H1 (cell line): ENCODE data around the gene MAGI1. TPM values are rescaled to one million over a fixed set of nuclear protein-coding genes. Genes with fewer than 3 reads are reported as not detected.

Experiments used
- CTCF ChIA-PET: fragments of 300-600 bp; sonication (Branson Sonifier 250); formaldehyde crosslinking; loops from one replicate; lab custom pipeline; 2021; ENCODE audit not compliant: partially characterized antibody; lab: Charles Lee
- POLR2A ChIA-PET: fragments of 300-600 bp; sonication (Branson Sonifier 250); formaldehyde crosslinking; loops from one replicate; lab custom pipeline; 2021; ENCODE audit warnings: inconsistent platforms; ENCODE audit not compliant: partially characterized antibody; lab: Charles Lee
- DNase-seq, 2 experiments: peaks; one replicate each; pipeline versions ENCODE4 v3.0.0 to v3.0.0-alpha.2; 2010 to 2022; ENCODE audit warnings: low spot score in 2 of 2, low read depth in 1 of 2, mixed read lengths in 1 of 2
- FAIRE-seq: peaks from 2 replicates; lab custom pipeline; 2011; peaks lifted over from hg19 to GRCh38; lab: Jason Lieb, UNC
- H2AFZ ChIP-seq: 2 replicates; pipeline ENCODE4 v1.8.1; 2012; ENCODE audit warnings: low read length, inconsistent platforms
- H2AK5ac ChIP-seq: 2 replicates; pipeline ENCODE4 v1.6.1; 2013; ENCODE audit warnings: low read depth, low read length
- H2BK120ac ChIP-seq: replicated peaks from 2 replicates; pipeline ENCODE3; 2013; ENCODE audit warnings: low read depth, low read length, inconsistent platforms
- H2BK12ac ChIP-seq: 2 replicates; pipeline ENCODE4 v1.6.1; 2013; ENCODE audit warnings: low read depth, low read length
- H2BK15ac ChIP-seq: 2 replicates; pipeline ENCODE4 v1.6.1; 2013; ENCODE audit warnings: low read length
- H2BK20ac ChIP-seq: 2 replicates; pipeline ENCODE4 v1.6.1; 2013; ENCODE audit warnings: low read length
- H2BK5ac ChIP-seq: 2 replicates; pipeline ENCODE4 v1.6.1; 2013; ENCODE audit warnings: low read depth, low read length
- H3K14ac ChIP-seq: 2 replicates; pipeline ENCODE4 v1.6.1; 2013; ENCODE audit warnings: inconsistent platforms; ENCODE audit not compliant: insufficient read length
- H3K18ac ChIP-seq: 2 replicates; pipeline ENCODE4 v1.6.1; 2013; ENCODE audit warnings: low read length; ENCODE audit errors: extremely low read depth
- H3K23ac ChIP-seq: 2 replicates; pipeline ENCODE4 v1.6.1; 2013; ENCODE audit warnings: inconsistent platforms; ENCODE audit not compliant: insufficient read length
- H3K23me2 ChIP-seq: 2 replicates; pipeline ENCODE4 v1.6.1; 2013; ENCODE audit warnings: low read depth, low read length
- H3K27ac ChIP-seq: 2 replicates; pipeline ENCODE4 v1.6.1; 2011; ENCODE audit warnings: low read depth, low read length, inconsistent platforms
- H3K27me3 ChIP-seq, 4 experiments: replicated peaks in 1 of 4; 1 replicate in 1 of 4; 2 replicates in 3 of 4; pipeline versions ENCODE4 v1.6.1 to v1.8.1; 2011 to 2013; ENCODE audit warnings: low read length in 3 of 4, mild to moderate bottlenecking in 3 of 4, inconsistent platforms in 2 of 4, mixed read lengths in 2 of 4, moderate library complexity in 1 of 4; ENCODE audit not compliant: control insufficient read depth in 3 of 4, insufficient read depth in 3 of 4; ENCODE audit errors: extremely low read depth in 1 of 4
- H3K36me3 ChIP-seq, 4 experiments: 2 replicates each; pipeline versions ENCODE4 v1.6.1 to v1.8.1; 2011 to 2013; ENCODE audit warnings: mild to moderate bottlenecking in 4 of 4, low read length in 3 of 4, moderate library complexity in 2 of 4, control low read depth in 1 of 4, inconsistent platforms in 1 of 4; ENCODE audit not compliant: insufficient read depth in 4 of 4, control insufficient read depth in 2 of 4
- H3K4ac ChIP-seq: replicated peaks from 2 replicates; pipeline ENCODE3; 2013; ENCODE audit warnings: low read length, low read depth, mixed read lengths, inconsistent platforms; ENCODE audit not compliant: insufficient read length
- H3K4me1 ChIP-seq, 4 experiments: replicated peaks in 1 of 4; 1 replicate in 1 of 4; 2 replicates in 3 of 4; pipeline versions ENCODE4 v1.6.1 to v1.8.1; 2011 to 2013; ENCODE audit warnings: low read length in 3 of 4, inconsistent platforms in 2 of 4, mixed read lengths in 1 of 4; ENCODE audit not compliant: insufficient read depth in 4 of 4, control insufficient read depth in 3 of 4
- H3K4me2 ChIP-seq, 2 experiments: 2 replicates each; pipeline versions ENCODE4 v1.6.1 to v1.8.1; 2011 to 2013; ENCODE audit warnings: low read depth in 2 of 2, low read length in 2 of 2, control low read depth in 1 of 2, inconsistent platforms in 1 of 2, mild to moderate bottlenecking in 1 of 2; ENCODE audit not compliant: insufficient read depth in 1 of 2
- H3K4me3 ChIP-seq, 4 experiments: fragments of 200-600, 300-600 bp in 1 of 4; sonication (generic), shearing (Covaris generic), sonication (Bioruptor Twin) in 1 of 4; 2 replicates each; pipeline versions ENCODE4 v1.5.1 to v1.8.1; 2011 to 2016; ENCODE audit warnings: low read length in 4 of 4, low read depth in 3 of 4, control low read depth in 2 of 4, inconsistent platforms in 2 of 4, mild to moderate bottlenecking in 2 of 4, mixed read lengths in 1 of 4, moderate library complexity in 1 of 4; ENCODE audit not compliant: insufficient read depth in 2 of 4; ENCODE audit errors: extremely low read depth in 1 of 4
- H3K56ac ChIP-seq: replicated peaks from 2 replicates; pipeline ENCODE3; 2013; ENCODE audit warnings: low read depth, mild to moderate bottlenecking, mixed read lengths, low read length, inconsistent platforms; ENCODE audit not compliant: insufficient read length
- H3K79me1 ChIP-seq: 2 replicates; pipeline ENCODE4 v1.6.1; 2013; ENCODE audit warnings: low read depth, low read length, control low read depth
- H3K79me2 ChIP-seq, 2 experiments: 2 replicates each; pipeline versions ENCODE4 v1.6.1 to v1.8.1; 2012 to 2013; ENCODE audit warnings: low read length in 2 of 2, mild to moderate bottlenecking in 2 of 2, inconsistent platforms in 1 of 2; ENCODE audit not compliant: insufficient read depth in 2 of 2, control insufficient read depth in 1 of 2
- H3K9ac ChIP-seq, 4 experiments: replicated peaks in 1 of 4; 1 replicate in 1 of 4; 2 replicates in 3 of 4; pipeline versions ENCODE4 v1.6.1 to v1.8.1; 2011 to 2013; ENCODE audit warnings: low read depth in 3 of 4, low read length in 3 of 4, control low read depth in 2 of 4, mild to moderate bottlenecking in 2 of 4, moderate library complexity in 2 of 4, inconsistent platforms in 1 of 4; ENCODE audit errors: extremely low read depth in 1 of 4
- H3K9me3 ChIP-seq, 2 experiments: 2 replicates each; pipeline versions ENCODE4 v1.6.1 to v1.8.1; 2012 to 2013; ENCODE audit warnings: mild to moderate bottlenecking in 2 of 2, moderate library complexity in 2 of 2, control low read depth in 1 of 2, inconsistent platforms in 1 of 2, low read depth in 1 of 2, low read length in 1 of 2, mixed read lengths in 1 of 2; ENCODE audit not compliant: insufficient read depth in 2 of 2
- H4K20me1 ChIP-seq, 2 experiments: replicated peaks in 1 of 2; 2 replicates each; pipeline versions ENCODE3 to v1.8.1; 2011 to 2013; ENCODE audit warnings: inconsistent platforms in 2 of 2, low read length in 2 of 2, mild to moderate bottlenecking in 1 of 2; ENCODE audit not compliant: insufficient read depth in 2 of 2, control insufficient read depth in 1 of 2
- H4K5ac ChIP-seq: 2 replicates; pipeline ENCODE4 v1.6.1; 2013; ENCODE audit warnings: low read length, low read depth, mixed read lengths, inconsistent platforms; ENCODE audit not compliant: insufficient read length
- H4K8ac ChIP-seq: 2 replicates; pipeline ENCODE4 v1.8.0; 2013; ENCODE audit warnings: mild to moderate bottlenecking, moderate library complexity, low read length, inconsistent platforms; ENCODE audit not compliant: insufficient read depth; ENCODE audit errors: extremely low read depth
- H4K91ac ChIP-seq: replicated peaks from 2 replicates; pipeline ENCODE3; 2013; ENCODE audit warnings: low read length, mixed read lengths, inconsistent platforms; ENCODE audit not compliant: insufficient read length
- ATF2 ChIP-seq: IDR thresholded peaks from 2 replicates; pipeline ENCODE4 v1.6.1; 2012; ENCODE audit warnings: low read length, inconsistent platforms
- ATF3 ChIP-seq: IDR thresholded peaks from 2 replicates; pipeline ENCODE4 v1.6.1; 2011; ENCODE audit warnings: low read depth, mild to moderate bottlenecking, low read length; ENCODE audit not compliant: insufficient read depth
- CTBP2 ChIP-seq: IDR thresholded peaks from 2 replicates; pipeline ENCODE4 v1.7.0; 2011; ENCODE audit warnings: borderline replicate concordance, mild to moderate bottlenecking, moderate library complexity, mixed read lengths, low read length; ENCODE audit not compliant: insufficient read depth, insufficient read length
- EGR1 ChIP-seq: IDR thresholded peaks from 2 replicates; pipeline ENCODE4 v1.6.1; 2011; ENCODE audit warnings: low read depth, low read length, borderline replicate concordance
- NRF1 ChIP-seq: IDR thresholded peaks from 2 replicates; pipeline ENCODE4 v1.6.1; 2011; ENCODE audit warnings: mild to moderate bottlenecking, low read depth, low read length, improper control_type of control experiment
- POU5F1 ChIP-seq: IDR thresholded peaks from 2 replicates; pipeline ENCODE4 v1.6.1; 2011; ENCODE audit warnings: low read depth, mild to moderate bottlenecking, low read length, moderate library complexity
- RBBP5 ChIP-seq: IDR thresholded peaks from 2 replicates; pipeline ENCODE4 v1.7.1; 2012; ENCODE audit warnings: low read depth, mild to moderate bottlenecking, inconsistent platforms, low read length, moderate library complexity, borderline replicate concordance
- SIN3A ChIP-seq, 2 experiments: IDR thresholded peaks in 1 of 2; conservative IDR thresholded peaks in 1 of 2; 2 replicates each; pipeline ENCODE4 v1.6.1; 2011 to 2012; ENCODE audit warnings: low read length in 2 of 2, improper control_type of control experiment in 1 of 2, low read depth in 1 of 2, mild to moderate bottlenecking in 1 of 2
- SP1 ChIP-seq: IDR thresholded peaks from 2 replicates; pipeline ENCODE4 v1.6.1; 2011; ENCODE audit warnings: low read depth, low read length
- SP4 ChIP-seq: IDR thresholded peaks from 2 replicates; pipeline ENCODE4 v1.6.1; 2012; ENCODE audit warnings: low read length, inconsistent platforms
- SUZ12 ChIP-seq: fragments of 200-600 bp; sonication (generic); IDR thresholded peaks from 2 replicates; pipeline ENCODE4 v1.6.1; 2012; ENCODE audit warnings: mild to moderate bottlenecking, inconsistent platforms, low read length, moderate library complexity, mixed read lengths
- WGBS, 2 experiments: shearing (Covaris generic) in 1 of 2; methylation state at CpG; one replicate each; pipeline versions ENCODE4 v1.1.6 to v1.1.7; 2013 to 2015; ENCODE audit warnings: low lambda C conversion rate in 2 of 2, mixed read lengths in 2 of 2, inconsistent platforms in 1 of 2, low coverage in 1 of 2, missing lambda C conversion rate in 1 of 2; ENCODE audit not compliant: insufficient replicate concordance in 2 of 2, insufficient coverage in 1 of 2, insufficient read length in 1 of 2; ENCODE audit errors: extremely low coverage in 1 of 2, missing lambda C conversion rate in 1 of 2; 5-methylcytosine and 5-hydroxymethylcytosine counted together
- polyA plus RNA-seq, 7 experiments: library from polyadenylated mRNA; depleted of rRNA in 3 of 7; stranded (reverse) in 5 of 7; unstranded in 2 of 7; fragments of >200 nt in 5 of 7; fragments of 200-250 nt in 2 of 7; gene quantifications; 1 replicate in 5 of 7; 2 replicates in 1 of 7; 4 replicates in 1 of 7; pipeline versions ENCODE4 v1.2.1 to v1.2.3, GENCODE V29; 2011 to 2013; ENCODE audit warnings: missing spikeins in 2 of 7, mixed read lengths in 2 of 7
- total RNA-seq: library from RNA; stranded (reverse); fragmentation: NEBNext Ultra II Directional; extraction: Animal tissue kit (Norgen Biotek cat#: 25700); gene quantifications from 2 replicates; pipeline ENCODE4 v1.2.1, GENCODE V29; 2021

Gene MAGI1
- total and polyA plus RNA-seq, 2 of the 8 experiments (the other 6 are each of a cell fraction or from before 2014, with no cell fraction given): 19.8 to 78.0 TPM

- no peak overlapping the region for H2AFZ ChIP-seq
- CTCF ChIA-PET: interaction anchor here (1.4 kb wide), 1 partner anchor 10 kb away, joined by 6 read pairs; no protein-coding TSS in a partner anchor
- POLR2A ChIA-PET: no interaction called here
- no peak overlapping the region for H2BK120ac ChIP-seq
- no peak overlapping the region for H2BK20ac ChIP-seq
- no peak overlapping the region for H3K23ac ChIP-seq
- no peak overlapping the region for H3K56ac ChIP-seq
- H3K4me3 ChIP-seq: no peak overlapping the region
- 92% methylated on average over 3 of the region's 3 CpGs; no CpG with 5 or more reads in 1 of the 2 experiments for WGBS, 2 experiments
- H3K9ac ChIP-seq: no peak overlapping the region
- H3K4me2 ChIP-seq: no peak overlapping the region
- no peak overlapping the region for H4K8ac ChIP-seq
- DNase-seq: no peak
- no peaks in the 10 kb centered on the region for H3K23me2 ChIP-seq
- peaks cover under 1% of the 10 kb centered on the region; the same call in 1 of the 2 replicates for H3K79me1 ChIP-seq
- H2BK5ac ChIP-seq: no peak overlapping the region
- no peak overlapping the region for H2BK15ac ChIP-seq
- peaks cover 0 to 10% (median 9%) of the 10 kb centered on the region in 4 experiments; a peak in 2 of 7 replicates for H3K4me1 ChIP-seq
- H3K79me2 ChIP-seq: peaks cover 0 to 17% of the 10 kb centered on the region in 2 experiments; a peak in 1 of 4 replicates
- no peaks in the 10 kb centered on the region for H3K36me3 ChIP-seq
- no peak overlapping the region for H3K4ac ChIP-seq
- no peak overlapping the region for H2AK5ac ChIP-seq
- H4K20me1 ChIP-seq: peaks cover 7 to 8% of the 10 kb centered on the region in 2 experiments
- H3K18ac ChIP-seq: no peak overlapping the region
- H4K5ac ChIP-seq: no peak overlapping the region
- H3K14ac ChIP-seq: no peak overlapping the region
- no peaks in the 10 kb centered on the region; a peak in 1 of 4 replicates for H3K9me3 ChIP-seq
- no peaks in the 10 kb centered on the region; a peak in 2 of 7 replicates for H3K27me3 ChIP-seq
- no peak for FAIRE-seq
- H4K91ac ChIP-seq: no peak overlapping the region
- H2BK12ac ChIP-seq: no peak overlapping the region
- H3K27ac ChIP-seq: no peak overlapping the region
- no peak for TF ChIP-seq SP4
- TF ChIP-seq SP1: no peak
- no peak for TF ChIP-seq CTBP2
- TF ChIP-seq SIN3A (conservative IDR thresholded peaks at IDR 0.05 in 1 of 2, IDR thresholded peaks at IDR 0.05 in 1 of 2; ENCODE audit: low read depth in 1 of 2, low read length in 2 of 2): no peak
- TF ChIP-seq SUZ12: no peak
- TF ChIP-seq ATF2: no peak
- TF ChIP-seq POU5F1: no peak
- no peak for TF ChIP-seq NRF1
- TF ChIP-seq EGR1: no peak
- no peak for TF ChIP-seq RBBP5
- no peak for TF ChIP-seq ATF3
These were observed 221.1 kb downstream of the MAGI1 start for GRCh38 chr3:65817553-65818126.
